Thyroid gland (tissue), 4 donors: Measurements from ENCODE around the gene CFAP157. TPM values are rescaled to one million over a fixed set of nuclear protein-coding genes. Genes with fewer than 3 reads are reported as not detected.

Experiments
- DNase-seq, 2 donors: peaks; one replicate each; pipeline ENCODE4 v3.0.0-alpha.2; 2019
- H3K27ac ChIP-seq, 3 donors: fragments of 200-600 bp; sonication (generic); 1 replicate in 2 of 3; 2 replicates in 1 of 3; pipeline ENCODE4 v1.5.1; 2016 to 2019; ENCODE audit warnings: mild to moderate bottlenecking in 1 of 3, moderate library complexity in 1 of 3
- H3K27me3 ChIP-seq: fragments of 200-600 bp; sonication (generic); one replicate; pipeline ENCODE4 v1.5.1; 2019
- H3K36me3 ChIP-seq, 2 donors: fragments of 200-600 bp; sonication (generic); one replicate each; pipeline ENCODE4 v1.5.1; 2016 to 2019
- H3K4me1 ChIP-seq, 2 donors: fragments of 200-600 bp; sonication (generic); one replicate each; pipeline ENCODE4 v1.5.1; 2017 to 2019
- H3K4me3 ChIP-seq, 3 donors: fragments of 200-600 bp; sonication (generic); replicated peaks in 1 of 3; 1 replicate in 2 of 3; 2 replicates in 1 of 3; pipeline ENCODE4 v1.5.1; 2016; ENCODE audit warnings: mild to moderate bottlenecking in 1 of 3
- H3K9me3 ChIP-seq: fragments of 200-600 bp; sonication (generic); one replicate; pipeline ENCODE4 v1.5.1; 2017
- POLR2A ChIP-seq, 2 donors: fragments of 450-650 bp; IDR thresholded peaks; one replicate each; pipeline ENCODE4 v1.6.1; 2017; ENCODE audit warnings: antibody characterized with exemption in 2 of 2, mild to moderate bottlenecking in 2 of 2, moderate library complexity in 1 of 2
- WGBS, 2 donors: methylation state at CpG; one replicate each; pipeline ENCODE4 v1.1.5; 2017; 5-methylcytosine and 5-hydroxymethylcytosine counted together
- intact Hi-C: fragments of 100-400 bp; cut with DNase I; formaldehyde crosslinking; loops from one replicate; pipeline ENCODE4 v1.15.1; 2023
- total RNA-seq, 4 donors: library from RNA; depleted of rRNA; stranded (reverse); fragments of >200 nt; gene quantifications; one replicate each; pipeline ENCODE4 v1.2.3, GENCODE V29; 2016
- TF ChIP-seq, protein P1 (sequence below), 6 experiments: fragments of 200-600 bp in 3 of 6; fragments of 450-650 bp in 3 of 6; sonication (generic) in 3 of 6; IDR thresholded peaks; one replicate each; pipeline ENCODE4 v1.5.1; 2016 to 2019; ENCODE audit warnings: antibody characterized with exemption in 6 of 6, mild to moderate bottlenecking in 2 of 6, inconsistent platforms in 1 of 6, moderate library complexity in 1 of 6

CFAP157 gene
- total RNA-seq, 4 donors from 2014 or later, result 0.22 to 3.0 TPM; not detected in 2

DNA sequence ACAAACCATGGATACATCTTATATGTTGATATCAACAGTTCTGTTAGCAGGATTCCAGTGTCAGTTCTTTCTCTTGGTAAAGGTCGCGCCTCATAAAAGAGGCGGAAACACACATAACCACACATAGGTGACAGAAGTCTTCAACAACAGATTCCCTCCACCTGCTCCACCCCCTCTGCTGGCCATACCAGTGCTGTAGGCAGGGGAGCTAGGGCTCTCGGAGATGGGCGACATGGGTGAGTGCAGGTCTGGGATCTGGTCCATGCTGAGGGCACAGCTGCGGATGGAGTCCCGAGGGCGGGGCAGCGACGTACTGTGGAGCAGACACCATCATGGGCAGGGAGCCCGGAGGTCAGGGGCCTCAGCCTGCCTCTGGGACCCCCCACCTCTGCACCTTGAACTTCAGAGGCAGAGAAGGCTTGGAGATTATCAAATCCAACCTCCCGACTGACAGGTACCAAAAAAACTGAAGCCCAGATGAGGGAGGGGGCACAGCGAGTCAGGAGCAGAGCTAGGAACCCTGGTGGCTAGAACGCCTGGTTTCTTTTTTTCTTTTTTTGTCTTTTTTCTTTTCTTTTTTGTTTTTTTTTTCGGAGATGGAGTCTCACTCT, 40.3 kb downstream of the CFAP157 start:
- Histone ChIP-seq H3K9me3 (no peaks in the 10 kb centered on the region), H3K27me3 (no peaks in the 10 kb centered on the region), H3K36me3 (peaks cover 0 to 15% of the 10 kb centered on the region in 2 donors), H3K4me1 (peaks cover 2% of the 10 kb centered on the region in 2 donors), H3K27ac (no peak overlapping the region), H3K4me3 (no peak overlapping the region)
- no peak for DNase-seq
- WGBS, 2 donors, result 62 to 67% methylated on average over 10 to 15 of the region's 15 CpGs
- intact Hi-C loops, result no loop called here
- TF ChIP-seq, protein P1, sequence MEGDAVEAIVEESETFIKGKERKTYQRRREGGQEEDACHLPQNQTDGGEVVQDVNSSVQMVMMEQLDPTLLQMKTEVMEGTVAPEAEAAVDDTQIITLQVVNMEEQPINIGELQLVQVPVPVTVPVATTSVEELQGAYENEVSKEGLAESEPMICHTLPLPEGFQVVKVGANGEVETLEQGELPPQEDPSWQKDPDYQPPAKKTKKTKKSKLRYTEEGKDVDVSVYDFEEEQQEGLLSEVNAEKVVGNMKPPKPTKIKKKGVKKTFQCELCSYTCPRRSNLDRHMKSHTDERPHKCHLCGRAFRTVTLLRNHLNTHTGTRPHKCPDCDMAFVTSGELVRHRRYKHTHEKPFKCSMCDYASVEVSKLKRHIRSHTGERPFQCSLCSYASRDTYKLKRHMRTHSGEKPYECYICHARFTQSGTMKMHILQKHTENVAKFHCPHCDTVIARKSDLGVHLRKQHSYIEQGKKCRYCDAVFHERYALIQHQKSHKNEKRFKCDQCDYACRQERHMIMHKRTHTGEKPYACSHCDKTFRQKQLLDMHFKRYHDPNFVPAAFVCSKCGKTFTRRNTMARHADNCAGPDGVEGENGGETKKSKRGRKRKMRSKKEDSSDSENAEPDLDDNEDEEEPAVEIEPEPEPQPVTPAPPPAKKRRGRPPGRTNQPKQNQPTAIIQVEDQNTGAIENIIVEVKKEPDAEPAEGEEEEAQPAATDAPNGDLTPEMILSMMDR (IDR thresholded peaks at IDR 0.05), result no peak
- TF ChIP-seq POLR2A (IDR thresholded peaks at IDR 0.05), result no peak

DNA sequence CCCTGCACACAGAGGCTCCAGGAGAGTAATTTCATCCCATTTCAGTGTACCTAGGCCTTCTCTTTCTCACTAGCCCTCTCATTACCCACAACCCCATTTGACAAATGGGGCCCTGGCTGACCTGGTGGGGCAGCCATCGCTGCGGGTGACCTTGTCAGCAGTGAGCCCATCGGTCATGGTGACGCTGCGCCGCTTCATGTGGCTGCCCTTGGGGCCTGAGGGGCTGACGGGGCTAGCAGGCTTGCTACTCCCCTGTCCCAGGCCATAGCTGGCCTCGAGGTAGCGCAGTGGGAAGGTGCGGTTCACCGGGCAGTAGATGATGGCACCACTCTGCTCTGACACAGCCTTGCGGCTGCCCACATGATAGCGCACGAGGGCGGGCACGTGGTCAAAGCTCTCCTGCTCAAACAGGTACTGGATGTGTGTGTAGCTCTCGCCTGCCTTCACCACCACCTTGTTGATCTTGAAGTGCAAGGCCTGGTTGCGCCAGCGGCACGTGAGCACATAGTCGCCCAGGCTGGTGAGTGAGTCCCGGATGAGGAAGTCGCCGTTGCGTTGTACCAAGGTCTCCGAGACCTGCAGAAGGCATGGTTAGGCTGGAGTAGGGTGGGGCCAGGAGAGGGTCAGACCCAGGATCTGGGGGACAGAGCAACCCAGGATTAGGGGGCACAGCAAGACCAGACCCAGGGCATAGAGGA, 42.5 kb downstream of the CFAP157 start:
- WGBS, 2 donors, result 89 to 94% methylated on average over 22 to 26 of the region's 26 CpGs
- intact Hi-C loops, result no loop called here
- no peaks in the 10 kb centered on the region for H3K27me3 ChIP-seq

DNA sequence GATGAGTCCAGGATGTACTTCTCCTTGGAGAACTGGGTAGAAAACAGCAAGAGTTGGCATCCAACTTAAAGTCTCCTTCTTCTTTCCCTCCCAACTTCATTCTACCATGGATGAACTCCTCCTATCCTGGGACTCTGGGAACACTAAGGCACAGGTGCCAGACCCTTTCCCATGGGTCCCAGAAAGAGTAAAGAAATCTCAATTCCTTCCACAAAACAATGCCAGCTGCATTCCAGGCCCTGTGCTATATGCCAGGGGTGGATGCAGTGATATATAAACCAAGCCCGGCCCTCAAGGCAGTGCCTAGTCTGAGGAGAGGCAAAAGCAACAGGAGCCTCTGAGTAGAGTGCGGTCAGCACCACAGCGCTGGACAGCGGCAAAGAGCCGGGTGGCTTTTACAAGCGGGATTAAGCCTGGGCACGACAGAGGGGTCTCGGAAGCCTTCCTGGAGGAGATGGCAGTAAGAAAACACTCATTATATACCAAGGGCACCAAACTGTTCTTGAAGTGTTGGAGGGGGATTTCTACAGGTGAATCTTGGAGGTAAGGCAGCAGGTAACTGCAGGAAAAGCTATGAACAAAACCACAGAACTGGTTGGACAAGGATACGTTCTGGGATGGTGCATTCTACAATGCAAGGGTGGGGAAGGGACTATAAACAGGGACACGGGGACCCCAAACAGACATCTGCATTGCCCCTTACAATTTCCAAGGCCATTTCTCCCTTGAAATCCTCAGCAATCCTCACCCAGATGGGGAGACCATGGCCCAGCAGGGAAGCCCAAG, 44.7 kb downstream of the CFAP157 start:
- WGBS, 2 donors, result 30 to 32% methylated on average over 9 to 10 of the region's 10 CpGs
- Histone ChIP-seq H3K27me3 (peaks cover 5% of the 10 kb centered on the region), H3K4me3 (no peak overlapping the region), H3K27ac (no peak overlapping the region), H3K4me1 (peaks cover 0 to 14% of the 10 kb centered on the region in 2 donors), H3K36me3 (peaks cover 0 to 3% of the 10 kb centered on the region in 2 donors), H3K9me3 (no peaks in the 10 kb centered on the region)
- TF ChIP-seq, protein P1 (IDR thresholded peaks at IDR 0.05), result no peak
- TF ChIP-seq POLR2A (IDR thresholded peaks at IDR 0.05), result no peak
- peak in 1 of 2 donors; percentile 41 for DNase-seq
- intact Hi-C loops, result no loop called here

More for the DNA sequence above, 42.5 kb downstream of the CFAP157 start:
- TF ChIP-seq, protein P1 (IDR thresholded peaks at IDR 0.05), result no peak
- no peak for TF ChIP-seq POLR2A (IDR thresholded peaks at IDR 0.05)
- Histone ChIP-seq H3K4me3 (no peak overlapping the region), H3K9me3 (no peaks in the 10 kb centered on the region), H3K4me1 (peaks cover 0 to 1% of the 10 kb centered on the region in 2 donors), H3K27ac (no peak overlapping the region), H3K36me3 (peaks cover 0 to 6% of the 10 kb centered on the region in 2 donors)
- DNase-seq, result no peak

DNA sequence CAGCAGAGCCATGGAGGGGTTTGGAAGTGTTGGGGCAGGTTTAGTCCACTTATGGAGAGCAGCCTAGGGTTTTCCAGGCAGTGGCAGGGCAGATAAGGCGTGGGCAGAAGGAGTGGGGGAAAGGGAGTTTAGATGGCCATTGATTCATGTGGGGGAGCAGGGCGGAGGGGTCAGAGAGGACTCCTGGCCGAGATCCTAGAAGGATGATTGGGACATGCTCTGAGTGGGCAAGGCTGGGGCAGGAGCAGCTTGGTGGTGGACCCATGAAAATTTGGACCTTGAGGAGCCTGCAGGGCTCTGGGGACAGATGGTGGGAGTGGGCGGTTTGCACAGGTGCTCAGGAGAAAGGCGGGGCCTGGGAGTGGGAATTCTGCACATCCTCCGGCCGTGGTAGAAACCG, 46.4 kb downstream of the CFAP157 start:
- H3K4me1 ChIP-seq, result peaks cover 10 to 26% of the 10 kb centered on the region in 2 donors
- no peak overlapping the region for H3K27ac ChIP-seq
- TF ChIP-seq, protein P1 (IDR thresholded peaks at IDR 0.05), result no peak
- H3K27me3 ChIP-seq, result peaks cover 5% of the 10 kb centered on the region
- no peaks in the 10 kb centered on the region for H3K9me3 ChIP-seq
- H3K36me3 ChIP-seq, result peaks cover 0 to 3% of the 10 kb centered on the region in 2 donors
- intact Hi-C loops, result no loop called here
- no peak for DNase-seq
- WGBS, 2 donors, result 70 to 74% methylated on average over 8 of the region's 8 CpGs
- no peak overlapping the region for H3K4me3 ChIP-seq
